Lower lobe of right lung (tissue), 2 donors: ENCODE results near the gene GPR173. TPM values are rescaled to one million over a fixed set of nuclear protein-coding genes. Genes with fewer than 3 reads are reported as not detected.

Experiments used
- ATAC-seq, 2 donors: fragments of 200-7000 bp; cut with Tn5 transposase; one replicate each; pipeline ENCODE4 v1.9.1; 2020 to 2022; ENCODE audit warnings: mild to moderate bottlenecking in 2 of 2, moderate library complexity in 2 of 2
- DNase-seq: peaks from one replicate; pipeline ENCODE4 v3.0.0-alpha.2; 2020
- H3K27ac ChIP-seq: fragments of 200-600 bp; one replicate; pipeline ENCODE4 v1.8.0; 2022
- H3K27me3 ChIP-seq: fragments of 200-600 bp; one replicate; pipeline ENCODE4 v1.8.0; 2022; ENCODE audit warnings: low read depth
- H3K36me3 ChIP-seq: fragments of 200-600 bp; one replicate; pipeline ENCODE4 v1.8.0; 2022; ENCODE audit warnings: mild to moderate bottlenecking
- H3K4me1 ChIP-seq: fragments of 200-600 bp; one replicate; pipeline ENCODE4 v1.8.0; 2022
- H3K4me3 ChIP-seq: fragments of 200-600 bp; one replicate; pipeline ENCODE4 v1.8.0; 2022; ENCODE audit warnings: mild to moderate bottlenecking
- H3K9me3 ChIP-seq: fragments of 200-600 bp; one replicate; pipeline ENCODE4 v1.8.0; 2022
- intact Hi-C: fragments of 100-400 bp; cut with DNase I; formaldehyde crosslinking; loops from one replicate; pipeline ENCODE4 v1.11.0; 2022
- total RNA-seq: library from RNA; stranded (reverse); fragmentation: NEBNext Ultra II Directional; extraction: Animal tissue kit (Norgen Biotek cat#: 25700); gene quantifications from one replicate; pipeline ENCODE4 v1.2.1, GENCODE V29; 2021
- TF ChIP-seq, protein P1 (sequence below): fragments of 200-600 bp; IDR thresholded peaks from one replicate; pipeline ENCODE4 v1.8.0; 2022; ENCODE audit warnings: antibody characterized with exemption, mild to moderate bottlenecking
- donor health status: DM: no; HTN: yes; CAD: no; lungs with severe emphysema.

GPR173 gene
- total RNA-seq, 1 donor from 2014 or later: 0.56 TPM

DNA sequence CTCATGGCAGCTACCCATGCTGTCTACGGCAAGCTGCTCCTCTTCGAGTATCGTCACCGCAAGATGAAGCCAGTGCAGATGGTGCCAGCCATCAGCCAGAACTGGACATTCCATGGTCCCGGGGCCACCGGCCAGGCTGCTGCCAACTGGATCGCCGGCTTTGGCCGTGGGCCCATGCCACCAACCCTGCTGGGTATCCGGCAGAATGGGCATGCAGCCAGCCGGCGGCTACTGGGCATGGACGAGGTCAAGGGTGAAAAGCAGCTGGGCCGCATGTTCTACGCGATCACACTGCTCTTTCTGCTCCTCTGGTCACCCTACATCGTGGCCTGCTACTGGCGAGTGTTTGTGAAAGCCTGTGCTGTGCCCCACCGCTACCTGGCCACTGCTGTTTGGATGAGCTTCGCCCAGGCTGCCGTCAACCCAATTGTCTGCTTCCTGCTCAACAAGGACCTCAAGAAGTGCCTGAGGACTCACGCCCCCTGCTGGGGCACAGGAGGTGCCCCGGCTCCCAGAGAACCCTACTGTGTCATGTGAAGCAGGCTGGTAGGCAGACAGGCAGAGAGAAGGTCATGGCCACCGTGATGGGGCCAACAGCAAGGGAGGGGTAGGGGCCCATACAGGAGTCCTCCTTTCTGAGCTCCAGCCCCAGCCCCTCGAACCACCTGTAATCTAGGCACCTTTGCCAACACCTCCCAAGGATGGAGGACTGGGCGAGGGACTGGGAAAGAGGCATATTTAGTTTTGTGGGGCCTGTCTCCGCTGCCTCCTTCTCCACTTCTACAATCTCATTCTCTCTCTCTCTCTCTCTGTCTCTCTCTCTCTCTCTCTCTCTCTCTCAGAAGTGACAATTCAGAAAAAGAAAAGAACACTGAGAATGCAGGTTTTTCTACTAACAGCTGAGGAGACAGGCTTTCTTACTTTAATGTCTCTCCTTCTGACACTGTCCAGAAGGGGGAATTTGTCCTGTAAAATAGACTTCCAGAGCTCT, 28.9 kb downstream of the GPR173 start:
- H3K4me3 ChIP-seq: no peak overlapping the region
- DNase-seq (no peak), ATAC-seq (no peak)

DNA sequence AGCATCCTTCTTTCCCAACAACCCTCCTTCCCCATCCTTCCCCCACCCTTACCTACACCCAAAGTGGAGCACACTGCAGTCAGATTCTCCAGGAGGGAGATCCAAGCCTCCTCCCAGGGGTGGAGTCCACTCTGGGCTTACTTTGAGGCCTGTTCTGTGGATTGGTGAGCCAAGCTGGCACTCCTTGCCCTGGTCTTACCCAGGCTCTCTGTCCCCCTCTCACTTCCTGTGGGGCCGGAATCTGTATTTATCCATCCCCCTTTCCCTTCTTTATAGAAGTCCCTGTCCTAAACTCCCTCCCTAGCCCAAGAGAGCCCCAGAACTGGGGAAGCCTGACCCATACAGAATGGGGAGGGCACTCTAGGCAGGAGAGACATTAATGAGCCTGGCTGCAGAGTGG, 30.4 kb downstream of the GPR173 start:
- no peaks in the 10 kb centered on the region for H3K36me3 ChIP-seq
- H3K9me3 ChIP-seq: no peaks in the 10 kb centered on the region
- TF ChIP-seq, protein P1, sequence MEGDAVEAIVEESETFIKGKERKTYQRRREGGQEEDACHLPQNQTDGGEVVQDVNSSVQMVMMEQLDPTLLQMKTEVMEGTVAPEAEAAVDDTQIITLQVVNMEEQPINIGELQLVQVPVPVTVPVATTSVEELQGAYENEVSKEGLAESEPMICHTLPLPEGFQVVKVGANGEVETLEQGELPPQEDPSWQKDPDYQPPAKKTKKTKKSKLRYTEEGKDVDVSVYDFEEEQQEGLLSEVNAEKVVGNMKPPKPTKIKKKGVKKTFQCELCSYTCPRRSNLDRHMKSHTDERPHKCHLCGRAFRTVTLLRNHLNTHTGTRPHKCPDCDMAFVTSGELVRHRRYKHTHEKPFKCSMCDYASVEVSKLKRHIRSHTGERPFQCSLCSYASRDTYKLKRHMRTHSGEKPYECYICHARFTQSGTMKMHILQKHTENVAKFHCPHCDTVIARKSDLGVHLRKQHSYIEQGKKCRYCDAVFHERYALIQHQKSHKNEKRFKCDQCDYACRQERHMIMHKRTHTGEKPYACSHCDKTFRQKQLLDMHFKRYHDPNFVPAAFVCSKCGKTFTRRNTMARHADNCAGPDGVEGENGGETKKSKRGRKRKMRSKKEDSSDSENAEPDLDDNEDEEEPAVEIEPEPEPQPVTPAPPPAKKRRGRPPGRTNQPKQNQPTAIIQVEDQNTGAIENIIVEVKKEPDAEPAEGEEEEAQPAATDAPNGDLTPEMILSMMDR: no peak
- DNase-seq: no peak
- H3K4me3 ChIP-seq: no peak overlapping the region
- no peak overlapping the region for H3K27ac ChIP-seq
- H3K27me3 ChIP-seq: no peaks in the 10 kb centered on the region
- ATAC-seq: no peak
- H3K4me1 ChIP-seq: peaks cover 5% of the 10 kb centered on the region
- intact Hi-C loops: no loop called here

More for the DNA sequence above, 28.9 kb downstream of the GPR173 start:
- intact Hi-C loops: no loop called here
- no peaks in the 10 kb centered on the region for H3K27me3 ChIP-seq
- no peaks in the 10 kb centered on the region for H3K36me3 ChIP-seq
- no peak overlapping the region for H3K27ac ChIP-seq
- H3K9me3 ChIP-seq: no peaks in the 10 kb centered on the region
- no peaks in the 10 kb centered on the region for H3K4me1 ChIP-seq
- TF ChIP-seq, protein P1: no peak

DNA sequence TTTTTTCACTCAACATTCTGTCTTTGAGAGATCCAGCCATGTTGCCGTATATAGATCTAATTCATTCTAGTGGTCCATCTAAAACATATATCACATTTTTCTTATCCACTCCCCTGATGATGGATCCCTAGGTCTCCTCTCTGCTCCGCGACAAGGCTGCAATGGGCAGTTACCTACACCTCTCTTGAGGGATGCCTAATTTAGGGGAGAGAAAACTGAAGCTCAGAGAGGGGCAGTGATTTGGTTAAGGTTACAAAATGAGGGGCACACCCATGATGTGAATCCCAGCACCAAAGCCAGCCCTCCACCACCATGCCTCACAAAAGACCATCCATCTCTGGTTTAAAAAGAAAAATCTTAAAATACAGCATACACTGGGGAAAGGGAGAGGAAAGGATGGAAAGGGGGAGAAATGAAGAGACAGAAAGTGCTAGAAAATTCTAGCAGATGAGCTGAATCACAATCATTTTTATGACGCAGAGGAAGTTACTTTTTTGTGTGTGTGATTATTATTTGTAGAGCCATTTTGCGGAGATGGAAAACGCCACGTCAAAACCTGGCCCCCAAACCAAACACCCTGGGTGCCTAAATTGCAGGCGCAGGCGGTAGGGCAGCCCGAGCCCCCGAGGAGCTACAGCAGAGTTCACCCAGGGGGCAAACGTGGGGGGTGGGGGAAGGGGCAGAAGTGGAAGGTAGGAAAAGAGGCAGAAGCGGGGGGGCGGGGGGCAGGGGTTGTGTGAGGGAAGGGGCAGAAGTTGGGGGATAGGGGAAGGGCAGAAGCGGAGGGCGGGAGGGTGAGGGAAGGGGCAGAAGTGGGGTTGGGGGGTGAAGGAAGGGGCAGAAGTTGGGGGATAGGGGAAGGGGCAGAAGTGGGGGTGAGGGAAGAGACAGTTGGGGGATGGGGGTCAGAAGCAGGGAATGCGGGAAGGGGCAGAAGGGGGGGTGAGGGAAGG, 32.3 kb downstream of the GPR173 start:
- TF ChIP-seq, protein P1: no peak
- ATAC-seq (no peak), DNase-seq (no peak)
- Histone ChIP-seq H3K27ac (peak overlapping the region; percentile 91), H3K4me1 (peaks cover 17% of the 10 kb centered on the region), H3K27me3 (no peaks in the 10 kb centered on the region), H3K36me3 (peaks cover 13% of the 10 kb centered on the region), H3K9me3 (no peaks in the 10 kb centered on the region), H3K4me3 (no peak overlapping the region)
- intact Hi-C loops: no loop called here

DNA sequence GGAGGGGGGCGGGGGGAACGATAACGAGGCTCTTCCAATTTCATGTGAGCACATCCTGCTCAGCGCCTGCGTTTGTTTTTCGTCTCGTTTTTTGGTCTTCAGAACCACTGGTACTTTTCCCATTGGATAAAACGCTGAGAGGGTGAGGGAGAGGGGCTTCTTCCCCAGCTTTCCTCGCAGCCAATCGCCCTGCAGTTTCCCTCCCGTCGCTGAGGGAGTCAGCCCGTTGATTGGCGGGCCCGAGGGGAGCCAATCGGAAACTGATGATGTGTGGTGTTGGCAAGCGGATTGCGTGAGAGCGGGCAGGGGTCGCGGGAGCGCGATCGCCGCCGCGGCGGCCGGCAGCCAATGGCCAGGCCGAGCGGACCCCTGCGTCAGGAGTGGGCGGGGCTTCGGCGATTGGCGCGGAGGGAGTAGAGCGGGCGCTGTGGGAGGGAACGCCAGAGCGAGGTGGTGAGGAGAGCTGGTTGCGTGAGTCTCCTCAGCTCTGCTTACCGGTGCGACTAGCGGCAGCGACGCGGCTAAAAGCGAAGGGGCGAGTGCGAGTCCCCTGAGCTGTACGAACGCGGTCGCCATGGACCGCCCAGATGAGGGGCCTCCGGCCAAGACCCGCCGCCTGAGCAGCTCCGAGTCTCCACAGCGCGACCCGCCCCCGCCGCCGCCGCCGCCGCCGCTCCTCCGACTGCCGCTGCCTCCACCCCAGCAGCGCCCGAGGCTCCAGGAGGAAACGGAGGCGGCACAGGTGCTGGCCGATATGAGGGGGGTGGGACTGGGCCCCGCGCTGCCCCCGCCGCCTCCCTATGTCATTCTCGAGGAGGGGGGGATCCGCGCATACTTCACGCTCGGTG, 33.6 kb downstream of the GPR173 start, which contains the start of gene TSPYL2:
TSS of gene TSPYL2 (plus strand) at position 443 of the 848 bp plus-strand sequence. CDS start at position 575, 132 bp downstream.
- DNase-seq (peak; percentile 92), ATAC-seq (peak; percentile 97 to 99)
- Histone ChIP-seq H3K4me3 (peak within 1 kb of the TSS; percentile 65), H3K27me3 (no peaks in the 10 kb centered on the region), H3K36me3 (peaks cover 18% of the 10 kb centered on the region), H3K27ac (peak within 1 kb of the TSS; percentile 91), H3K4me1 (peaks cover 17% of the 10 kb centered on the region), H3K9me3 (no peaks in the 10 kb centered on the region)
- intact Hi-C loops: no loop called here
- TF ChIP-seq, protein P1: no peak
